Gastroesophageal sphincter (tissue), 4 donors: ENCODE results near the gene DNAH11. TPM values are rescaled to one million over a fixed set of nuclear protein-coding genes. Genes with fewer than 3 reads are reported as not detected.

Source experiments
- ATAC-seq: fragments of 150-250 bp; one replicate; pipeline ENCODE4 v1.9.1; 2016; ENCODE audit warnings: mild to moderate bottlenecking, moderate library complexity
- H3K27ac ChIP-seq, 4 donors: fragments of 200-600 bp; sonication (generic) in 3 of 4; 1 replicate in 3 of 4; 2 replicates in 1 of 4; pipeline ENCODE4 v1.5.1; 2016 to 2019
- H3K27me3 ChIP-seq: fragments of 200-600 bp; sonication (generic); one replicate; pipeline ENCODE4 v1.5.1; 2019
- H3K36me3 ChIP-seq, 2 donors: fragments of 200-600 bp; sonication (generic); one replicate each; pipeline ENCODE4 v1.5.1; 2019; ENCODE audit warnings: control low read depth in 1 of 2
- H3K4me1 ChIP-seq, 3 donors: fragments of 200-600 bp; sonication (generic); 1 replicate in 2 of 3; 2 replicates in 1 of 3; pipeline ENCODE4 v1.5.1; 2016 to 2019; ENCODE audit warnings: control low read depth in 2 of 3
- H3K4me3 ChIP-seq, 2 donors: fragments of 200-600 bp; sonication (generic); one replicate each; pipeline ENCODE4 v1.5.1; 2019; ENCODE audit warnings: mild to moderate bottlenecking in 1 of 2, moderate library complexity in 1 of 2
- H3K9me3 ChIP-seq, 3 donors: fragments of 200-600 bp; sonication (generic); one replicate each; pipeline ENCODE4 v1.5.1; 2017 to 2019; ENCODE audit warnings: control low read depth in 2 of 3
- CTCF ChIP-seq, 4 experiments: fragments of 200-600 bp in 2 of 4; fragments of 450-650 bp in 2 of 4; sonication (generic) in 1 of 4; IDR thresholded peaks; one replicate each; pipeline ENCODE4 v1.5.1; 2017 to 2019; ENCODE audit warnings: antibody characterized with exemption in 4 of 4, mild to moderate bottlenecking in 2 of 4, moderate library complexity in 2 of 4
- EP300 ChIP-seq: sonication (generic); formaldehyde crosslinking; IDR thresholded peaks from one replicate; pipeline ENCODE4 v1.6.1; 2017; ENCODE audit warnings: antibody characterized with exemption, mild to moderate bottlenecking
- POLR2A ChIP-seq, 2 donors: fragments of 450-650 bp; IDR thresholded peaks; one replicate each; pipeline ENCODE4 v1.6.1; 2017; ENCODE audit warnings: antibody characterized with exemption in 2 of 2, mild to moderate bottlenecking in 2 of 2, moderate library complexity in 1 of 2
- POLR2AphosphoS5 ChIP-seq: sonication (generic); formaldehyde crosslinking; IDR thresholded peaks from one replicate; pipeline ENCODE4 v1.6.1; 2017; ENCODE audit warnings: antibody characterized with exemption
- WGBS, 2 donors: methylation state at CpG; one replicate each; pipeline ENCODE4 v1.1.5; 2018; ENCODE audit warnings: low coverage in 1 of 2; 5-methylcytosine and 5-hydroxymethylcytosine counted together
- total RNA-seq, 4 donors: library from RNA; depleted of rRNA; stranded (reverse); fragments of >200 nt; gene quantifications; one replicate each; pipeline ENCODE4 v1.1.0, GENCODE V29; 2016

DNAH11 gene
- total RNA-seq, 4 donors from 2014 or later: 6.9 to 31.8 (median 10.4) TPM

- WGBS, 2 donors: 24 to 43% methylated on average over 2 to 3 of the region's 3 CpGs
- TF ChIP-seq CTCF (IDR thresholded peaks at IDR 0.05) (no peak), POLR2A (IDR thresholded peaks at IDR 0.05) (no peak), EP300 (no peak), POLR2AphosphoS5 (no peak)
- Histone ChIP-seq H3K27ac (peak overlapping the region; percentile 39 to 80 (median 60)), H3K4me1 (peaks cover 0 to 31% (median 5%) of the 10 kb centered on the region in 3 donors), H3K27me3 (peaks cover 14% of the 10 kb centered on the region), H3K4me3 (peak overlapping the region; percentile 52 to 72), H3K36me3 (no peaks in the 10 kb centered on the region), H3K9me3 (no peaks in the 10 kb centered on the region)
- ATAC-seq: no peak
Observed at GRCh38 chr7:21544303-21544656, 1.4 kb downstream of the DNAH11 start.

- WGBS, 2 donors: 49 to 50% methylated on average over 2 to 3 of the region's 3 CpGs
- H3K27ac ChIP-seq: peak overlapping the region in 2 of 4 donors; percentile 39 to 80
- H3K4me1 ChIP-seq: peaks cover 0 to 31% (median 5%) of the 10 kb centered on the region in 3 donors
- no peaks in the 10 kb centered on the region for H3K36me3 ChIP-seq
- TF ChIP-seq CTCF (IDR thresholded peaks at IDR 0.05) (no peak), POLR2AphosphoS5 (no peak), POLR2A (IDR thresholded peaks at IDR 0.05) (no peak), EP300 (no peak)
- peaks cover 14% of the 10 kb centered on the region for H3K27me3 ChIP-seq
- no peak for ATAC-seq
- peak overlapping the region; percentile 52 to 72 for H3K4me3 ChIP-seq
- no peaks in the 10 kb centered on the region for H3K9me3 ChIP-seq
Observed at GRCh38 chr7:21544715-21545114, 1.9 kb downstream of the DNAH11 start.

GRCh38 chr7:21547501-21547900, 4.7 kb downstream of the DNAH11 start:
- 31 to 42% methylated on average over 2 to 3 of the region's 3 CpGs for WGBS, 2 donors
- Histone ChIP-seq H3K4me1 (peaks cover 0 to 30% (median 5%) of the 10 kb centered on the region in 3 donors), H3K27me3 (peaks cover 14% of the 10 kb centered on the region), H3K27ac (no peak overlapping the region), H3K4me3 (no peak overlapping the region), H3K36me3 (no peaks in the 10 kb centered on the region), H3K9me3 (no peaks in the 10 kb centered on the region)
- ATAC-seq: no peak
- no peak for TF ChIP-seq POLR2AphosphoS5
- no peak for TF ChIP-seq POLR2A (IDR thresholded peaks at IDR 0.05)
- TF ChIP-seq CTCF (IDR thresholded peaks at IDR 0.05): no peak
- no peak for TF ChIP-seq EP300

GRCh38 chr7:21548491-21548890, 5.7 kb downstream of the DNAH11 start:
- H3K9me3 ChIP-seq: no peaks in the 10 kb centered on the region
- H3K4me1 ChIP-seq: peaks cover 0 to 20% (median 3%) of the 10 kb centered on the region in 3 donors
- H3K27ac ChIP-seq: no peak overlapping the region
- peaks cover 4% of the 10 kb centered on the region for H3K27me3 ChIP-seq
- 50 to 94% methylated on average over 2 of the region's 3 CpGs for WGBS, 2 donors
- no peak overlapping the region for H3K4me3 ChIP-seq
- ATAC-seq: no peak
- TF ChIP-seq POLR2A (IDR thresholded peaks at IDR 0.05): no peak
- no peak for TF ChIP-seq CTCF (IDR thresholded peaks at IDR 0.05)
- TF ChIP-seq POLR2AphosphoS5: no peak
- TF ChIP-seq EP300: no peak
- no peaks in the 10 kb centered on the region for H3K36me3 ChIP-seq

GRCh38 chr7:21550076-21550475, 7.2 kb downstream of the DNAH11 start:
- WGBS, 2 donors: 89 to 100% methylated on average over 2 of the region's 3 CpGs
- Histone ChIP-seq H3K36me3 (no peaks in the 10 kb centered on the region), H3K4me3 (no peak overlapping the region), H3K27me3 (no peaks in the 10 kb centered on the region), H3K27ac (no peak overlapping the region), H3K9me3 (no peaks in the 10 kb centered on the region), H3K4me1 (peaks cover 0 to 6% (median 0%) of the 10 kb centered on the region in 3 donors)
- no peak for TF ChIP-seq CTCF (IDR thresholded peaks at IDR 0.05)
- TF ChIP-seq POLR2AphosphoS5: no peak
- TF ChIP-seq POLR2A (IDR thresholded peaks at IDR 0.05): no peak
- TF ChIP-seq EP300: no peak
- ATAC-seq: no peak
